HCT116 (cell line): ENCODE data around the gene GALNT16. TPM values are rescaled to one million over a fixed set of nuclear protein-coding genes. Genes with fewer than 3 reads are reported as not detected.

ENCODE experiments used
- ATAC-seq: fragments of 200-7000 bp; cut with Tn5 transposase; 2 replicates; pipeline ENCODE4 v1.9.1; 2020; ENCODE audit warnings: mild to moderate bottlenecking, moderate library complexity
- BruUV-seq: library from RNA; stranded (reverse); fragments of 400-500 nt; replicated peaks from 2 replicates; lab custom pipeline; 2021; lab: Mats Ljungman, UMichigan
- CTCF ChIA-PET: fragments of 300-600 bp; sonication (Branson Sonifier 250); formaldehyde crosslinking; loops from one replicate; lab custom pipeline; 2021; ENCODE audit warnings: antibody characterized with exemption; lab: Charles Lee
- POLR2A ChIA-PET: fragments of 300-600, 350-600 bp; sonication (Branson Sonifier 250); formaldehyde crosslinking; loops from one replicate; lab custom pipeline; 2021; ENCODE audit warnings: antibody characterized with exemption; lab: Charles Lee
- RAD21 ChIA-PET, 2 experiments: fragments of 300-600 bp; sonication (Branson Sonifier 250); formaldehyde crosslinking; loops; one replicate each; lab custom pipeline; 2023; ENCODE audit warnings: low total read pairs in 2 of 2; ENCODE audit not compliant: uncharacterized antibody in 2 of 2, unreplicated experiment in 2 of 2, low non-redundant PET in 1 of 2; lab: Charles Lee
- DNase-seq: peaks from one replicate; pipeline ENCODE4 v3.0.0-alpha.2; 2010; ENCODE audit warnings: low read depth, low spot score
- H2AFZ ChIP-seq: fragments of 200-600 bp; shearing (Covaris generic), sonication (generic); 2 replicates; pipeline ENCODE4 v1.6.1; 2017; ENCODE audit warnings: low read depth, mixed run types, mixed read lengths, antibody characterized with exemption, low read length; ENCODE audit not compliant: poor library complexity, severe bottlenecking
- H3K27ac ChIP-seq: 2 replicates; pipeline ENCODE4 v1.5.1; 2012; ENCODE audit warnings: low read depth, low read length
- H3K27me3 ChIP-seq: fragments of 200-600 bp; sonication (generic); 2 replicates; pipeline ENCODE4 v1.6.1; 2016; ENCODE audit warnings: mixed run types, low read length, mixed read lengths; ENCODE audit not compliant: insufficient read depth
- H3K36me3 ChIP-seq, 2 experiments: fragments of 200-500 bp in 1 of 2; fragments of 200-600 bp in 1 of 2; sonication (Bioruptor generic) in 1 of 2; sonication (generic) in 1 of 2; 2 replicates each; pipeline versions ENCODE4 v1.5.1 to v1.6.1; 2014 to 2016; ENCODE audit warnings: low read length in 2 of 2, inconsistent platforms in 1 of 2, mixed read lengths in 1 of 2, mixed run types in 1 of 2; ENCODE audit not compliant: insufficient read depth in 2 of 2, control insufficient read depth in 1 of 2
- H3K4me1 ChIP-seq, 2 experiments: fragments of 200-600 bp in 1 of 2; sonication (generic) in 1 of 2; 2 replicates each; pipeline versions ENCODE4 v1.5.1 to v1.6.1; 2012 to 2017; ENCODE audit warnings: low read length in 2 of 2, inconsistent platforms in 1 of 2, mild to moderate bottlenecking in 1 of 2, mixed read lengths in 1 of 2, mixed run types in 1 of 2, moderate library complexity in 1 of 2; ENCODE audit not compliant: insufficient read depth in 2 of 2, control insufficient read depth in 1 of 2
- H3K4me2 ChIP-seq: fragments of 200-600 bp; sonication (generic); 2 replicates; pipeline ENCODE4 v1.6.1; 2017; ENCODE audit warnings: mixed run types, low read length, mixed read lengths
- H3K4me3 ChIP-seq, 2 experiments: fragments of 200-600 bp in 1 of 2; sonication (generic) in 1 of 2; replicated peaks in 1 of 2; 2 replicates each; pipeline ENCODE4 v1.5.1; 2011 to 2016; ENCODE audit warnings: low read length in 2 of 2, control low read depth in 1 of 2, low read depth in 1 of 2, mild to moderate bottlenecking in 1 of 2, mixed read lengths in 1 of 2, mixed run types in 1 of 2
- H3K79me2 ChIP-seq: fragments of 200-600 bp; sonication (generic); 2 replicates; pipeline ENCODE4 v1.6.1; 2017; ENCODE audit warnings: mild to moderate bottlenecking, mixed run types, low read length, moderate library complexity, mixed read lengths; ENCODE audit not compliant: insufficient read depth
- H3K9ac ChIP-seq: fragments of 200-600 bp; sonication (generic); 2 replicates; pipeline ENCODE4 v1.6.1; 2016; ENCODE audit warnings: low read length, mixed read lengths
- H3K9me2 ChIP-seq: fragments of 200-600 bp; sonication (generic), shearing (Covaris generic); 2 replicates; pipeline ENCODE4 v1.6.1; 2017; ENCODE audit warnings: mixed run types, mild to moderate bottlenecking, moderate library complexity; ENCODE audit not compliant: insufficient read depth
- H3K9me3 ChIP-seq, 2 experiments: fragments of 200-500 bp in 1 of 2; fragments of 200-600 bp in 1 of 2; sonication (Bioruptor generic) in 1 of 2; sonication (generic) in 1 of 2; 2 replicates each; pipeline ENCODE4 v1.6.1; 2014 to 2017; ENCODE audit warnings: low read length in 2 of 2, mixed read lengths in 2 of 2, inconsistent platforms in 1 of 2, low read depth in 1 of 2, mild to moderate bottlenecking in 1 of 2, mixed run types in 1 of 2, moderate library complexity in 1 of 2; ENCODE audit not compliant: control insufficient read depth in 1 of 2, insufficient read depth in 1 of 2
- H4K20me1 ChIP-seq: fragments of 200-600 bp; sonication (generic), shearing (Covaris generic); 2 replicates; pipeline ENCODE4 v1.6.1; 2017; ENCODE audit warnings: mixed run types, mild to moderate bottlenecking, moderate library complexity; ENCODE audit not compliant: insufficient read depth
- FOSL1 ChIP-seq: IDR thresholded peaks from 2 replicates; pipeline ENCODE4 v1.6.1; 2012; ENCODE audit warnings: low read depth
- RAD21 ChIP-seq: IDR thresholded peaks from 2 replicates; pipeline ENCODE4 v1.6.1; 2012; ENCODE audit warnings: low read depth, mild to moderate bottlenecking
- SRF ChIP-seq: IDR thresholded peaks from 2 replicates; pipeline ENCODE4 v1.6.1; 2012; ENCODE audit warnings: low read depth
- TCF7L2 ChIP-seq: IDR thresholded peaks from 2 replicates; pipeline ENCODE4 v1.7.0; 2011; ENCODE audit warnings: borderline replicate concordance, inconsistent platforms; ENCODE audit not compliant: insufficient read depth, insufficient read length; ENCODE audit errors: extremely low read depth
- YY1 ChIP-seq: IDR thresholded peaks from 2 replicates; pipeline ENCODE4 v1.6.1; 2011; ENCODE audit warnings: low read length, low read depth, moderate library complexity, mild to moderate bottlenecking; ENCODE audit not compliant: insufficient replicate concordance; ENCODE audit errors: extremely low read depth
- ZNF274 ChIP-seq: fragments of 200-500 bp; sonication (Bioruptor generic); IDR thresholded peaks from 2 replicates; pipeline ENCODE4 v1.6.1; 2014; ENCODE audit warnings: mild to moderate bottlenecking, low read depth, low read length, inconsistent platforms
- intact Hi-C: fragments of 100-400 bp; cut with micrococcal nuclease; formaldehyde crosslinking; loops from 2 replicates; pipeline ENCODE4 v1.10.0; 2022
- total RNA-seq: library from RNA; stranded (reverse); gene quantifications from one replicate; pipeline ENCODE4 v1.2.1, GENCODE V29; 2021; ENCODE audit not compliant: unreplicated experiment
- TF ChIP-seq, protein P1 (sequence below): IDR thresholded peaks from 2 replicates; pipeline ENCODE4 v1.6.1; 2012
- TF ChIP-seq, protein P2 (sequence below), 3 experiments: fragments of 200-600 bp in 1 of 3; sonication (generic) in 1 of 3; IDR thresholded peaks in 2 of 3; conservative IDR thresholded peaks in 1 of 3; 2 replicates each; pipeline ENCODE4 v1.5.1; 2012 to 2017; ENCODE audit warnings: low read depth in 2 of 3, low read length in 2 of 3, antibody characterized with exemption in 1 of 3, borderline replicate concordance in 1 of 3, control low read depth in 1 of 3, mild to moderate bottlenecking in 1 of 3, mixed read lengths in 1 of 3, mixed run types in 1 of 3, moderate library complexity in 1 of 3; ENCODE audit not compliant: insufficient read depth in 1 of 3
- TF ChIP-seq, protein P3 (sequence below): IDR thresholded peaks from 2 replicates; pipeline ENCODE4 v1.6.1; 2012
- TF ChIP-seq, protein P4 (sequence below): IDR thresholded peaks from 2 replicates; pipeline ENCODE4 v1.6.1; 2011; ENCODE audit warnings: mild to moderate bottlenecking, low read length, moderate library complexity; ENCODE audit not compliant: insufficient replicate concordance; ENCODE audit errors: extremely low read depth

GALNT16 gene
- total RNA-seq, 1 experiment from 2014 or later = 0.32 TPM

DNA sequence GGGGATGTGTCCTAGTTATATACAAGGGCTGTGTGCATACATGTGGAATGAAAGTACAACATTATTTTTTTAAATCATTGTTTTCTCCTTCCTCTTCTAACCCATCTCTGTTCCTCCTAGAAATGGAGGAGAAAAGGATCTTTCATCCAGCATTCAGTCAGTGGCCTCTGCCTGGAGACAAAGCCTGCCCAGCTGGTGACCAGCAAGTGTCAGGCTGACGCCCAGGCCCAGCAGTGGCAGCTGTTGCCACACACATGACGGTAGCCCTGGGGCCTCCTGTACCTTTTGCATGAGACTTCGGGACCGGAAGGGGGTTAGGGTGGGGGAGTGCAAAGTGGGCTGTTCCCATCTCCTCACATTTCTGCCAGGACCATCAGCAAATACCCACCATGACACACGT is 92.0 kb downstream of the GALNT16 start:
- TF ChIP-seq, protein P1, sequence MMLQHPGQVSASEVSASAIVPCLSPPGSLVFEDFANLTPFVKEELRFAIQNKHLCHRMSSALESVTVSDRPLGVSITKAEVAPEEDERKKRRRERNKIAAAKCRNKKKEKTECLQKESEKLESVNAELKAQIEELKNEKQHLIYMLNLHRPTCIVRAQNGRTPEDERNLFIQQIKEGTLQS = no peak
- TF ChIP-seq, all 23 proteins: peak for 0

DNA sequence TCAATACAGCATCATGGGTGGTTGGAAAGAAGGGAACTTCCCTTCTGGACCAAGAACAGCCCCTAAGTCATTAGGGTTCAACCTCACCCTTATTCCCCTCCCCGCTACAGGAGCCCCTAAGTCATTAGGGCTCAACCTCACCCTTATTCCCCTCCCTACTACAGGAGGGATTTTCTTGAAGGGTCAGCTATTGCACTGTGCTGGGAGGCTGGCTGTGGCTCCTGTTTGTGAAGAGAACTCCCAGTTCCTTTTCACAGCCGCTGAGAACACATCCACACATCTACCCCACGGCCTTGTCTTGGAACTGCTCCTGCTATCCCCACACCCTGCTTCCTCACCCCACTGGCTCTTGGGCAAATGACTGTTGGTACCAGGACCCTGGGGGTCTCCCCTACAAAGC is 93.2 kb downstream of the GALNT16 start:
- POLR2A ChIA-PET = no interaction called here
- H3K9me3 ChIP-seq = no peaks in the 10 kb centered on the region
- H3K36me3 ChIP-seq = no peaks in the 10 kb centered on the region
- BruUV-seq = no TSS peak
- no peak overlapping the region for H3K4me3 ChIP-seq
- H3K4me2 ChIP-seq = no peak overlapping the region
- H2AFZ ChIP-seq = no peak overlapping the region
- no peak overlapping the region for H3K27ac ChIP-seq
- no peaks in the 10 kb centered on the region for H4K20me1 ChIP-seq
- RAD21 ChIA-PET = no interaction called here
- CTCF ChIA-PET = no interaction called here
- intact Hi-C loops = no loop called here
- no peaks in the 10 kb centered on the region for H3K4me1 ChIP-seq
- H3K9me2 ChIP-seq = no peaks in the 10 kb centered on the region
- ATAC-seq = no peak
- H3K27me3 ChIP-seq = no peaks in the 10 kb centered on the region
- no peak for TF ChIP-seq FOSL1
- TF ChIP-seq RAD21 = no peak
- TF ChIP-seq, protein P2, sequence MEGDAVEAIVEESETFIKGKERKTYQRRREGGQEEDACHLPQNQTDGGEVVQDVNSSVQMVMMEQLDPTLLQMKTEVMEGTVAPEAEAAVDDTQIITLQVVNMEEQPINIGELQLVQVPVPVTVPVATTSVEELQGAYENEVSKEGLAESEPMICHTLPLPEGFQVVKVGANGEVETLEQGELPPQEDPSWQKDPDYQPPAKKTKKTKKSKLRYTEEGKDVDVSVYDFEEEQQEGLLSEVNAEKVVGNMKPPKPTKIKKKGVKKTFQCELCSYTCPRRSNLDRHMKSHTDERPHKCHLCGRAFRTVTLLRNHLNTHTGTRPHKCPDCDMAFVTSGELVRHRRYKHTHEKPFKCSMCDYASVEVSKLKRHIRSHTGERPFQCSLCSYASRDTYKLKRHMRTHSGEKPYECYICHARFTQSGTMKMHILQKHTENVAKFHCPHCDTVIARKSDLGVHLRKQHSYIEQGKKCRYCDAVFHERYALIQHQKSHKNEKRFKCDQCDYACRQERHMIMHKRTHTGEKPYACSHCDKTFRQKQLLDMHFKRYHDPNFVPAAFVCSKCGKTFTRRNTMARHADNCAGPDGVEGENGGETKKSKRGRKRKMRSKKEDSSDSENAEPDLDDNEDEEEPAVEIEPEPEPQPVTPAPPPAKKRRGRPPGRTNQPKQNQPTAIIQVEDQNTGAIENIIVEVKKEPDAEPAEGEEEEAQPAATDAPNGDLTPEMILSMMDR (IDR thresholded peaks at IDR 0.05 in 2 of 3, conservative IDR thresholded peaks at IDR 0.05 in 1 of 3; ENCODE audit: borderline replicate concordance in 1 of 3, insufficient read depth in 1 of 3, low read depth in 2 of 3, low read length in 2 of 3) = no peak
- no peak for TF ChIP-seq YY1
- no peak for TF ChIP-seq SRF
- TF ChIP-seq ZNF274 = no peak
- TF ChIP-seq, protein P3, sequence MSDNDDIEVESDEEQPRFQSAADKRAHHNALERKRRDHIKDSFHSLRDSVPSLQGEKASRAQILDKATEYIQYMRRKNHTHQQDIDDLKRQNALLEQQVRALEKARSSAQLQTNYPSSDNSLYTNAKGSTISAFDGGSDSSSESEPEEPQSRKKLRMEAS = no peak
- TF ChIP-seq TCF7L2 = no peak
- TF ChIP-seq, protein P4, sequence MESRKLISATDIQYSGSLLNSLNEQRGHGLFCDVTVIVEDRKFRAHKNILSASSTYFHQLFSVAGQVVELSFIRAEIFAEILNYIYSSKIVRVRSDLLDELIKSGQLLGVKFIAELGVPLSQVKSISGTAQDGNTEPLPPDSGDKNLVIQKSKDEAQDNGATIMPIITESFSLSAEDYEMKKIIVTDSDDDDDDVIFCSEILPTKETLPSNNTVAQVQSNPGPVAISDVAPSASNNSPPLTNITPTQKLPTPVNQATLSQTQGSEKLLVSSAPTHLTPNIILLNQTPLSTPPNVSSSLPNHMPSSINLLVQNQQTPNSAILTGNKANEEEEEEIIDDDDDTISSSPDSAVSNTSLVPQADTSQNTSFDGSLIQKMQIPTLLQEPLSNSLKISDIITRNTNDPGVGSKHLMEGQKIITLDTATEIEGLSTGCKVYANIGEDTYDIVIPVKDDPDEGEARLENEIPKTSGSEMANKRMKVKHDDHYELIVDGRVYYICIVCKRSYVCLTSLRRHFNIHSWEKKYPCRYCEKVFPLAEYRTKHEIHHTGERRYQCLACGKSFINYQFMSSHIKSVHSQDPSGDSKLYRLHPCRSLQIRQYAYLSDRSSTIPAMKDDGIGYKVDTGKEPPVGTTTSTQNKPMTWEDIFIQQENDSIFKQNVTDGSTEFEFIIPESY = no peak
- TF ChIP-seq, all 23 proteins: peak for 0
- no peaks in the 10 kb centered on the region for H3K79me2 ChIP-seq
- DNase-seq = no peak
- H3K9ac ChIP-seq = no peak overlapping the region

More for the DNA sequence above, 92.0 kb downstream of the GALNT16 start:
- CTCF ChIA-PET = no interaction called here
- POLR2A ChIA-PET = no interaction called here
- RAD21 ChIA-PET = no interaction called here
- Histone ChIP-seq H3K9ac (no peak overlapping the region), H3K9me3 (no peaks in the 10 kb centered on the region), H2AFZ (no peak overlapping the region), H3K4me1 (no peaks in the 10 kb centered on the region), H3K79me2 (no peaks in the 10 kb centered on the region), H3K9me2 (no peaks in the 10 kb centered on the region), H3K4me3 (no peak overlapping the region), H3K27me3 (no peaks in the 10 kb centered on the region), H4K20me1 (no peaks in the 10 kb centered on the region), H3K36me3 (no peaks in the 10 kb centered on the region), H3K4me2 (no peak overlapping the region), H3K27ac (no peak overlapping the region)
- BruUV-seq = no TSS peak
- no peak for ATAC-seq
- DNase-seq = no peak
- intact Hi-C loops = no loop called here
